C4-2B (cell line): ENCODE data around the gene MEGF11.

Source experiments
- H3K27ac ChIP-seq: fragments of 450-650 bp; 2 replicates; pipeline ENCODE4 v1.5.1; 2017
- CTCF ChIP-seq: fragments of 450-650 bp; conservative IDR thresholded peaks from 2 replicates; pipeline ENCODE4 v1.5.1; 2017; ENCODE audit warnings: mild to moderate bottlenecking
- ZFX ChIP-seq: fragments of 450-650 bp; IDR thresholded peaks from 2 replicates; pipeline ENCODE4 v1.6.1; 2017

The MEGF11 gene

GRCh38 chr15:66071160-66071920, 182.2 kb downstream of the MEGF11 start:
- H3K27ac ChIP-seq = no peak overlapping the region
- TF ChIP-seq ZFX = no peak
- no peak for TF ChIP-seq CTCF

- TF ChIP-seq CTCF = no peak
- TF ChIP-seq ZFX = no peak
- H3K27ac ChIP-seq = no peak overlapping the region
These were observed 183.2 kb downstream of the MEGF11 start for GRCh38 chr15:66070220-66070934.

- H3K27ac ChIP-seq = no peak overlapping the region
- TF ChIP-seq CTCF (no peak), ZFX (no peak)
These were observed 183.8 kb downstream of the MEGF11 start for GRCh38 chr15:66069751-66070150.

GRCh38 chr15:66068801-66069200, 184.7 kb downstream of the MEGF11 start:
- no peak overlapping the region for H3K27ac ChIP-seq
- no peak for TF ChIP-seq ZFX
- TF ChIP-seq CTCF = no peak

GRCh38 chr15:66067687-66068086, 185.9 kb downstream of the MEGF11 start:
- H3K27ac ChIP-seq = no peak overlapping the region
- TF ChIP-seq ZFX (no peak), CTCF (no peak)

GRCh38 chr15:66066481-66066880, 187.1 kb downstream of the MEGF11 start:
- TF ChIP-seq ZFX (no peak), CTCF (no peak)

GRCh38 chr15:66066005-66066404, 187.5 kb downstream of the MEGF11 start:
- TF ChIP-seq CTCF = no peak
- no peak for TF ChIP-seq ZFX
- no peak overlapping the region for H3K27ac ChIP-seq

More at GRCh38 chr15:66066481-66066880, 187.1 kb downstream of the MEGF11 start:
- no peak overlapping the region for H3K27ac ChIP-seq
